ENCODE data around the gene ZC3H7A. TPM values are rescaled to one million over a fixed set of nuclear protein-coding genes. Genes with fewer than 3 reads are reported as not detected.

ZC3H7A gene, protein sequence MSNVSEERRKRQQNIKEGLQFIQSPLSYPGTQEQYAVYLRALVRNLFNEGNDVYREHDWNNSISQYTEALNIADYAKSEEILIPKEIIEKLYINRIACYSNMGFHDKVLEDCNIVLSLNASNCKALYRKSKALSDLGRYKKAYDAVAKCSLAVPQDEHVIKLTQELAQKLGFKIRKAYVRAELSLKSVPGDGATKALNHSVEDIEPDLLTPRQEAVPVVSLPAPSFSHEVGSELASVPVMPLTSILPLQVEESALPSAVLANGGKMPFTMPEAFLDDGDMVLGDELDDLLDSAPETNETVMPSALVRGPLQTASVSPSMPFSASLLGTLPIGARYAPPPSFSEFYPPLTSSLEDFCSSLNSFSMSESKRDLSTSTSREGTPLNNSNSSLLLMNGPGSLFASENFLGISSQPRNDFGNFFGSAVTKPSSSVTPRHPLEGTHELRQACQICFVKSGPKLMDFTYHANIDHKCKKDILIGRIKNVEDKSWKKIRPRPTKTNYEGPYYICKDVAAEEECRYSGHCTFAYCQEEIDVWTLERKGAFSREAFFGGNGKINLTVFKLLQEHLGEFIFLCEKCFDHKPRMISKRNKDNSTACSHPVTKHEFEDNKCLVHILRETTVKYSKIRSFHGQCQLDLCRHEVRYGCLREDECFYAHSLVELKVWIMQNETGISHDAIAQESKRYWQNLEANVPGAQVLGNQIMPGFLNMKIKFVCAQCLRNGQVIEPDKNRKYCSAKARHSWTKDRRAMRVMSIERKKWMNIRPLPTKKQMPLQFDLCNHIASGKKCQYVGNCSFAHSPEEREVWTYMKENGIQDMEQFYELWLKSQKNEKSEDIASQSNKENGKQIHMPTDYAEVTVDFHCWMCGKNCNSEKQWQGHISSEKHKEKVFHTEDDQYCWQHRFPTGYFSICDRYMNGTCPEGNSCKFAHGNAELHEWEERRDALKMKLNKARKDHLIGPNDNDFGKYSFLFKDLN
- total RNA-seq = 36.5 and 55.5 TPM in 2 replicates
- 44.7 and 73.5 TPM in 2 replicates for polyA plus RNA-seq

DNA sequence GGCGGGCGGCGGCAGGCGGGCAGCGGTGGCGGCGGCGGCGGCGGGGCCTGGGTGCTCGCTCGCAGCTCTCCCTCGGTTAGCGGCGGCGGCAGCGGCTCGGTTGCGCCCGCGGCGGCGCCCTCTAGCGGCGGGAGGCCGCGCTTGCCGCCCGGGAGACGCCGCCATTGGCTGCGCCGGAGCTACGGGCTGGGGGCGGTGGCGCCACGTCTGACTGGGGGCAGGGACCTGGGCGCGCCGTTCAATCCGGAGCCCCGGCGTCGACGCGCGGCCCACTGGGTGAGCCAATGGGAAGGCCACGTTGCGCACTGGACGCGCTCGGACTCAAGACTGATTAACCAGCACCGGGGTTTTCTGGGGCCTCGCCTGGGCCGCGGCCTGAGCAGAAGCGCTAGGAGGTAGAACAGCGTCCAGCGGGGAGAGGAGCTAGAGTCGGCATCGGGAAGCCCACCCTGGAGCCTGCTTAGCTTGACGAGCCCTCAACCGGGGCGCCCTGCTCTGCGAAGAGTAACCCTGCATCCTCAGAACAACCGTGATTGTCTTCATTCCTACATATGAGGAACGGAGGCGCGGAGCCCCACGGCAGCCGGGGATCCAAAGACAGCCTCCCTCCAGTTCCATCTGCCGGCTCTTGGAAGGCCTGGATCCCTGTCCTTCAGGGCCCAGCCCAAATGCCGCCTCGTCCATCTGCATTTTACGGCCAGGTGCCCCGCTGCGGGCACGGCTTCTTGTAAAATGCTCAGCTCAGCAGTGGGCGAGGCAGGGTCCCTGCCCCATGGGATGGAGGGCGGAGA lies at the start of gene ZC3H7A:
TSS of gene ZC3H7A (minus strand) at position 93 of the 791 bp plus-strand sequence. CDS start 14,904 bp downstream, outside the sequence.
- H3K9me3 ChIP-seq (ENCODE audit: low read depth) = no peaks in the 10 kb centered on the region
- peak within 1 kb of the TSS; percentile 82 for H3K4me3 ChIP-seq
- no peaks in the 10 kb centered on the region for H3K36me3 ChIP-seq
- H3K27me3 ChIP-seq = no peaks in the 10 kb centered on the region
- peak within 1 kb of the TSS; percentile 97 for H3K27ac ChIP-seq
- peak; percentile 99 for DNase-seq (ENCODE audit: low read depth in 1 of 2, low spot score in 1 of 2)
- TF ChIP-seq, protein P1, sequence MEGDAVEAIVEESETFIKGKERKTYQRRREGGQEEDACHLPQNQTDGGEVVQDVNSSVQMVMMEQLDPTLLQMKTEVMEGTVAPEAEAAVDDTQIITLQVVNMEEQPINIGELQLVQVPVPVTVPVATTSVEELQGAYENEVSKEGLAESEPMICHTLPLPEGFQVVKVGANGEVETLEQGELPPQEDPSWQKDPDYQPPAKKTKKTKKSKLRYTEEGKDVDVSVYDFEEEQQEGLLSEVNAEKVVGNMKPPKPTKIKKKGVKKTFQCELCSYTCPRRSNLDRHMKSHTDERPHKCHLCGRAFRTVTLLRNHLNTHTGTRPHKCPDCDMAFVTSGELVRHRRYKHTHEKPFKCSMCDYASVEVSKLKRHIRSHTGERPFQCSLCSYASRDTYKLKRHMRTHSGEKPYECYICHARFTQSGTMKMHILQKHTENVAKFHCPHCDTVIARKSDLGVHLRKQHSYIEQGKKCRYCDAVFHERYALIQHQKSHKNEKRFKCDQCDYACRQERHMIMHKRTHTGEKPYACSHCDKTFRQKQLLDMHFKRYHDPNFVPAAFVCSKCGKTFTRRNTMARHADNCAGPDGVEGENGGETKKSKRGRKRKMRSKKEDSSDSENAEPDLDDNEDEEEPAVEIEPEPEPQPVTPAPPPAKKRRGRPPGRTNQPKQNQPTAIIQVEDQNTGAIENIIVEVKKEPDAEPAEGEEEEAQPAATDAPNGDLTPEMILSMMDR (IDR thresholded peaks at IDR 0.05; ENCODE audit: low read depth, low read length) = peak; percentile 35
- peaks cover 42% of the 10 kb centered on the region for H3K4me1 ChIP-seq (ENCODE audit: low read depth)

DNA sequence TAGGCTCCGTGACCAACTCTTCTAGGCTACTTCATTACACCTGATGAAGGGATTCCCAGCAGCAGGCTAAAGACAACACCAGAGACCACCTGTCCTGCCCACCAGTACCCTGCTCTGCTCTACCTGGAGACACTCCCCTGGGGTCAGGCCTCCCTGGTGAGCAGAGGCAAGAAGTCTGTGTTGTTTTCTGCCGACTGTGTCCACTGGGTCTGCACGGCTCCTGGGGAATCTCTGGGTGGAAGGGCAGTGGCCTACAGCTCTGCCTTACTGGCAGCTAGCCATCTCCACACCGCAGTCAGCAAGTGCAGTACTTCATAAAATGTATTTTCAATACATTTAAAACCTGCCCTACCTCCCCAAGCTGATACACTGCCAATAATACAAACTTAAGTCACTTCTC lies 47.4 kb upstream of the ZC3H7A start:
- DNase-seq (ENCODE audit: low read depth in 1 of 2, low spot score in 1 of 2) = no peak
- Histone ChIP-seq H3K4me1 (ENCODE audit: low read depth) (peaks cover 2% of the 10 kb centered on the region), H3K36me3 (peaks cover 76% of the 10 kb centered on the region), H3K9me3 (ENCODE audit: low read depth) (no peaks in the 10 kb centered on the region), H3K4me3 (no peak overlapping the region), H3K27ac (no peak overlapping the region), H3K27me3 (no peaks in the 10 kb centered on the region)
- TF ChIP-seq, protein P1 (IDR thresholded peaks at IDR 0.05; ENCODE audit: low read depth, low read length) = no peak

DNA sequence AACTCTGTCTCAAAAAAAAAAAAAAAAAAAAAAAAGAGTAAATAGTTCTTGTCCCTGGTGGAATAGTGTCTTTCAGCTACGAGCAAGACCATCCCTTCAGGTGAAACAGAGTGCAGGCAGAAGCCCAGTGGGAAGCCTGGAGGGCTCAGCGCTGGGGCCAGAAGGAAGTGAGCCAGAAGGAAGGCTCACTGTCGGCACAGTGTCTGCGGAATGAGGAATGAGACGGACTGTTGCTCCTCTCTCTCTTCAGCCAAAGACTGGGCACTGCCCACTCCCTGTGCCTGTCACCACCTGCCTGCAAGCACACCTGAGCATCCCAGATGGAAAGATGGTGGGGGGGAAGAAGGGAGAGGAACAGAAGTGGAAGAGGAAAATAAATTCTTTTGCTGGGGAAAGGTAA lies 46.8 kb upstream of the ZC3H7A start:
- H3K27ac ChIP-seq = no peak overlapping the region
- no peaks in the 10 kb centered on the region for H3K27me3 ChIP-seq
- no peaks in the 10 kb centered on the region for H3K9me3 ChIP-seq (ENCODE audit: low read depth)
- DNase-seq (ENCODE audit: low read depth in 1 of 2, low spot score in 1 of 2) = no peak
- H3K4me1 ChIP-seq (ENCODE audit: low read depth) = no peaks in the 10 kb centered on the region
- TF ChIP-seq, protein P1 (IDR thresholded peaks at IDR 0.05; ENCODE audit: low read depth, low read length) = no peak
- no peak overlapping the region for H3K4me3 ChIP-seq
- H3K36me3 ChIP-seq = peaks cover 75% of the 10 kb centered on the region

DNA sequence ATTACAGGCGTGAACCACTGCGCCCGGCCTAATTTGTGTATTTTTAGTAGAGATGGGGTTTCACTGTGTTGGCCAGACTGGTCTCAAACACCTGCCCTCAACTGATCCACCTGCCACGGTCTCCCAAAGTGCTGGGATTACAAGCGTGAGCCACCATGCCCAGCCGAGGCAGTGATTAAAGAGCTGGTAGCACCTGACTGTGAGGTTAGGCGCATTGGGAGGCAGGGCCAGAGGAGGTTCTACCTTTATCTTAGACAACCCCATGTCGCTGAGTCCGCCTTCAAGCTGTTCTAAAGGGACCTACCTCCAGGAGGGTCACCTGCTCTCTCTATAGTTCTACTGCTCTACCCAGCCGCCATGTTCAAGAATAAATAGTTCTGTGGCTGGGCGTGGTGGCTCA lies 46.1 kb upstream of the ZC3H7A start:
- H3K9me3 ChIP-seq (ENCODE audit: low read depth) = no peaks in the 10 kb centered on the region
- DNase-seq (ENCODE audit: low read depth in 1 of 2, low spot score in 1 of 2) = no peak

More for the DNA sequence above, 46.1 kb upstream of the ZC3H7A start:
- no peaks in the 10 kb centered on the region for H3K4me1 ChIP-seq (ENCODE audit: low read depth)
- peaks cover 77% of the 10 kb centered on the region for H3K36me3 ChIP-seq
- no peak overlapping the region for H3K4me3 ChIP-seq
- TF ChIP-seq, protein P1 (IDR thresholded peaks at IDR 0.05; ENCODE audit: low read depth, low read length) = no peak
- H3K27ac ChIP-seq = no peak overlapping the region
- no peaks in the 10 kb centered on the region for H3K27me3 ChIP-seq
